ENCODE results near the gene MYO16.

MYO16 gene

DNA sequence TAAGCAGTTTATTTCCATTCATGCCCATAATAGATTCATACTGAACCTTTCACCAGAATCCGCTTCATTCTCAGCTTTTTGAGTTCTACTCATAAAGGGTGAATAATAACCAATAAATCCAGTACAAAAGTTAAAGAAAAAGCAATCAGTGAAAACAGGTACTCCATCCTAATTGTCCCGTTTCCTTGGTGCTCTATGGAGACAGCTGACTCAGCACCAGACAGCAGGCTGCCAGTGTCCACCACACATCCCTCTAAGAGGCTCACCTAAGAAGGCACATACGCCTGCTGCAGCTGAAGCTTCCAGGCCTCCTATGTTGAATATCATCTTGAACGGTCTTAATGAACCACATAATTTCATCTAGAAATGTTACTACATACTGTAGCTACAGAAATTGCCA lies 27.3 kb downstream of the MYO16 start:
- Histone ChIP-seq H3K4me3 (ENCODE audit: severe bottlenecking) (no peak overlapping the region), H3K4me1 (ENCODE audit: insufficient read depth, poor library complexity, severe bottlenecking) (no peaks in the 10 kb centered on the region), H3K36me3 (ENCODE audit: low read depth) (no peaks in the 10 kb centered on the region), H3K9me3 (ENCODE audit: severe bottlenecking) (no peaks in the 10 kb centered on the region), H3K27ac (ENCODE audit: poor library complexity, severe bottlenecking) (no peak overlapping the region), H3K27me3 (ENCODE audit: insufficient read depth, poor library complexity, severe bottlenecking) (no peaks in the 10 kb centered on the region)
- DNase-seq (ENCODE audit: low spot score) (no peak), ATAC-seq (ENCODE audit: low read depth) (no peak)
- TF ChIP-seq, protein P1, sequence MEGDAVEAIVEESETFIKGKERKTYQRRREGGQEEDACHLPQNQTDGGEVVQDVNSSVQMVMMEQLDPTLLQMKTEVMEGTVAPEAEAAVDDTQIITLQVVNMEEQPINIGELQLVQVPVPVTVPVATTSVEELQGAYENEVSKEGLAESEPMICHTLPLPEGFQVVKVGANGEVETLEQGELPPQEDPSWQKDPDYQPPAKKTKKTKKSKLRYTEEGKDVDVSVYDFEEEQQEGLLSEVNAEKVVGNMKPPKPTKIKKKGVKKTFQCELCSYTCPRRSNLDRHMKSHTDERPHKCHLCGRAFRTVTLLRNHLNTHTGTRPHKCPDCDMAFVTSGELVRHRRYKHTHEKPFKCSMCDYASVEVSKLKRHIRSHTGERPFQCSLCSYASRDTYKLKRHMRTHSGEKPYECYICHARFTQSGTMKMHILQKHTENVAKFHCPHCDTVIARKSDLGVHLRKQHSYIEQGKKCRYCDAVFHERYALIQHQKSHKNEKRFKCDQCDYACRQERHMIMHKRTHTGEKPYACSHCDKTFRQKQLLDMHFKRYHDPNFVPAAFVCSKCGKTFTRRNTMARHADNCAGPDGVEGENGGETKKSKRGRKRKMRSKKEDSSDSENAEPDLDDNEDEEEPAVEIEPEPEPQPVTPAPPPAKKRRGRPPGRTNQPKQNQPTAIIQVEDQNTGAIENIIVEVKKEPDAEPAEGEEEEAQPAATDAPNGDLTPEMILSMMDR (IDR thresholded peaks at IDR 0.05; ENCODE audit: poor library complexity, severe bottlenecking), result no peak

DNA sequence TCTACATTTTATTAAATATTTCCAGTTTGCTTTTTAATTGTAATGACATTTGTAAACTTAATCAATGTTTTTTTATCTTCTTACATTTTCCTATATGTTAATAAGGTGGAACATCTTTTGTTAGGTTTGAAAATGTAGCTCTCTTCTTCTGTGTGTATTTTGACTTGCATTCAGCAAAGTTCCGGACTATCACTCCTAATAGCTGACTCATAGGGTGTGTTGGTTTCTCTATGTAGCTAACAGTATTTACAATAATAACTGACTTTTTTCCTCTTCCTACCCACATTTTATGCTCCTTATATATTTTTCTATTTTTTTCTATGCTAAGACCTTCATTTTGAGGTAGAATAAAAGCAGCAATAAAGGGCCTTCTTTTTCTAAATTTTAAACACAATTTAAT lies 28.1 kb downstream of the MYO16 start:
- DNase-seq (ENCODE audit: low spot score) (no peak), ATAC-seq (ENCODE audit: low read depth) (no peak)
- Histone ChIP-seq H3K27ac (ENCODE audit: poor library complexity, severe bottlenecking) (no peak overlapping the region), H3K9me3 (ENCODE audit: severe bottlenecking) (no peaks in the 10 kb centered on the region), H3K4me1 (ENCODE audit: insufficient read depth, poor library complexity, severe bottlenecking) (no peaks in the 10 kb centered on the region), H3K27me3 (ENCODE audit: insufficient read depth, poor library complexity, severe bottlenecking) (no peaks in the 10 kb centered on the region), H3K36me3 (ENCODE audit: low read depth) (no peaks in the 10 kb centered on the region), H3K4me3 (ENCODE audit: severe bottlenecking) (no peak overlapping the region)
- TF ChIP-seq, protein P1 (IDR thresholded peaks at IDR 0.05; ENCODE audit: poor library complexity, severe bottlenecking), result no peak

DNA sequence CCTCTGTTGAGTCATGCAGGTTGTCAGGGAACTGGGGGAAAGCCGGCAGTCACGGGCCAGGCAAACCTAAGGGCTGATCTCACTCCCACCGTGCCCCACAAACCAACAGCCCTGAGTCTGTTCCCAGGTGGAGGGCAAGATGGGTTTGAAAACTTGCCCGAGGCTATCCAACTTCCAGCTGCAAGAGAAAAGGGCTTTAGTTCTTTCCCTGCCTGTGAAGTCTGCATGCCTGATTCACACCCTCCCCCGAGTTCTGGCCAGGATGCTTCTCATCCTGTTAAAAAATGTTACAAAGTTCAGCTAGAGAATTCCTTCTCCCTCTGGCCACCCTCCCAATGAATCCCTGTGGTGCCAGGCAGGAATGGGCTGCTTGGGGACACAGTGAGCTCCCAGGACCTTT lies 33.1 kb downstream of the MYO16 start:
- TF ChIP-seq, protein P1 (IDR thresholded peaks at IDR 0.05; ENCODE audit: poor library complexity, severe bottlenecking), result no peak
- no peak overlapping the region for H3K27ac ChIP-seq (ENCODE audit: poor library complexity, severe bottlenecking)
- DNase-seq (ENCODE audit: low spot score) (no peak), ATAC-seq (ENCODE audit: low read depth) (no peak)
- no peak overlapping the region for H3K4me3 ChIP-seq (ENCODE audit: severe bottlenecking)
- no peaks in the 10 kb centered on the region for H3K36me3 ChIP-seq (ENCODE audit: low read depth)
- H3K4me1 ChIP-seq (ENCODE audit: insufficient read depth, poor library complexity, severe bottlenecking), result no peaks in the 10 kb centered on the region
- no peaks in the 10 kb centered on the region for H3K27me3 ChIP-seq (ENCODE audit: insufficient read depth, poor library complexity, severe bottlenecking)
- no peaks in the 10 kb centered on the region for H3K9me3 ChIP-seq (ENCODE audit: severe bottlenecking)

GRCh38 chr13:108663710-108664109 lies 34.3 kb downstream of the MYO16 start:
- no peak for DNase-seq (ENCODE audit: low spot score)
- TF ChIP-seq, protein P1 (IDR thresholded peaks at IDR 0.05; ENCODE audit: poor library complexity, severe bottlenecking), result no peak
- ATAC-seq (ENCODE audit: low read depth), result no peak
- Histone ChIP-seq H3K27me3 (ENCODE audit: insufficient read depth, poor library complexity, severe bottlenecking) (no peaks in the 10 kb centered on the region), H3K9me3 (ENCODE audit: severe bottlenecking) (no peaks in the 10 kb centered on the region), H3K4me3 (ENCODE audit: severe bottlenecking) (no peak overlapping the region), H3K27ac (ENCODE audit: poor library complexity, severe bottlenecking) (no peak overlapping the region), H3K4me1 (ENCODE audit: insufficient read depth, poor library complexity, severe bottlenecking) (no peaks in the 10 kb centered on the region), H3K36me3 (ENCODE audit: low read depth) (no peaks in the 10 kb centered on the region)

GRCh38 chr13:108667205-108667604 lies 37.8 kb downstream of the MYO16 start:
- Histone ChIP-seq H3K27ac (ENCODE audit: poor library complexity, severe bottlenecking) (no peak overlapping the region), H3K4me3 (ENCODE audit: severe bottlenecking) (no peak overlapping the region), H3K36me3 (ENCODE audit: low read depth) (no peaks in the 10 kb centered on the region), H3K4me1 (ENCODE audit: insufficient read depth, poor library complexity, severe bottlenecking) (no peaks in the 10 kb centered on the region), H3K9me3 (ENCODE audit: severe bottlenecking) (no peaks in the 10 kb centered on the region), H3K27me3 (ENCODE audit: insufficient read depth, poor library complexity, severe bottlenecking) (no peaks in the 10 kb centered on the region)
- no peak for DNase-seq (ENCODE audit: low spot score)
- TF ChIP-seq, protein P1 (IDR thresholded peaks at IDR 0.05; ENCODE audit: poor library complexity, severe bottlenecking), result no peak
- ATAC-seq (ENCODE audit: low read depth), result no peak
